Keratinocyte (primary cell): ENCODE measurements around the gene TLN1. TPM values are rescaled to one million over a fixed set of nuclear protein-coding genes. Genes with fewer than 3 reads are reported as not detected.

Source experiments
- DNase-seq: peaks from one replicate; pipeline ENCODE4 v3.0.0-alpha.2; 2011; ENCODE audit warnings: low read depth, missing footprints, low spot score
- FAIRE-seq: peaks from 2 replicates; lab custom pipeline; 2011; peaks lifted over from hg19 to GRCh38; lab: Jason Lieb, UNC
- H2AFZ ChIP-seq: 2 replicates; pipeline ENCODE4 v1.6.0; 2012; ENCODE audit warnings: low read length, control low read depth, inconsistent platforms; ENCODE audit not compliant: control insufficient read depth
- H3K27ac ChIP-seq: 2 replicates; pipeline ENCODE4 v1.5.1; 2011; ENCODE audit warnings: low read length; ENCODE audit not compliant: control insufficient read depth, insufficient read depth
- H3K27me3 ChIP-seq: 3 replicates; pipeline ENCODE4 v1.6.0; 2011; ENCODE audit warnings: low read length; ENCODE audit not compliant: control insufficient read depth, insufficient read depth; ENCODE audit errors: extremely low read depth
- H3K36me3 ChIP-seq, 2 experiments: 2 replicates in 1 of 2; 3 replicates in 1 of 2; pipeline ENCODE4 v1.5.1; 2011; ENCODE audit warnings: low read length in 2 of 2, mild to moderate bottlenecking in 1 of 2; ENCODE audit not compliant: control insufficient read depth in 2 of 2, insufficient read depth in 2 of 2; ENCODE audit errors: extremely low read depth in 1 of 2
- H3K4me1 ChIP-seq: 3 replicates; pipeline ENCODE4 v1.5.1; 2011; ENCODE audit warnings: low read length; ENCODE audit not compliant: control insufficient read depth, insufficient read depth; ENCODE audit errors: extremely low read depth
- H3K4me2 ChIP-seq: 3 replicates; pipeline ENCODE4 v1.6.0; 2011; ENCODE audit warnings: low read depth, low read length; ENCODE audit not compliant: control insufficient read depth, insufficient read depth; ENCODE audit errors: extremely low read depth
- H3K4me3 ChIP-seq, 3 experiments: fragments of 200-600 bp in 1 of 3; sonication (generic) in 1 of 3; 2 replicates in 2 of 3; 3 replicates in 1 of 3; pipeline ENCODE4 v1.5.1; 2011 to 2016; ENCODE audit warnings: low read length in 3 of 3, mild to moderate bottlenecking in 3 of 3, control low read depth in 2 of 3, inconsistent platforms in 1 of 3, low read depth in 1 of 3, mixed read lengths in 1 of 3, mixed run types in 1 of 3, moderate library complexity in 1 of 3; ENCODE audit not compliant: control insufficient read depth in 2 of 3, insufficient read depth in 2 of 3; ENCODE audit errors: extremely low read depth in 1 of 3
- H3K79me2 ChIP-seq: 2 replicates; pipeline ENCODE4 v1.6.0; 2012; ENCODE audit warnings: low read length; ENCODE audit not compliant: control insufficient read depth, insufficient read depth
- H3K9ac ChIP-seq: 3 replicates; pipeline ENCODE4 v1.6.0; 2011; ENCODE audit warnings: low read length; ENCODE audit not compliant: control insufficient read depth, insufficient read depth; ENCODE audit errors: extremely low read depth
- H3K9me1 ChIP-seq: 3 replicates; pipeline ENCODE4 v1.6.0; 2011; ENCODE audit warnings: low read length; ENCODE audit not compliant: control insufficient read depth, insufficient read depth; ENCODE audit errors: extremely low read depth
- H3K9me3 ChIP-seq: 2 replicates; pipeline ENCODE4 v1.5.1; 2012; ENCODE audit warnings: low read depth, low read length; ENCODE audit not compliant: control insufficient read depth
- H4K20me1 ChIP-seq: 3 replicates; pipeline ENCODE4 v1.6.0; 2011; ENCODE audit warnings: low read length; ENCODE audit not compliant: control insufficient read depth, insufficient read depth; ENCODE audit errors: extremely low read depth
- EZH2 ChIP-seq: IDR thresholded peaks from one replicate; pipeline ENCODE4 v1.6.1; 2012; ENCODE audit warnings: inconsistent platforms, mild to moderate bottlenecking, low read length, moderate library complexity
- dilution Hi-C: fragments of 300-500 bp; cut with MboI; formaldehyde crosslinking; loops from one replicate; pipeline ENCODE4 v1.7.0; 2020; ENCODE audit warnings: low sequenced_read_pairs; ENCODE audit not compliant: extremely low pct_ligation_motif_present
- polyA plus RNA-seq, 5 experiments: library from polyadenylated mRNA; depleted of rRNA in 3 of 5; stranded (reverse) in 3 of 5; stranded (forward) in 1 of 5; unstranded in 1 of 5; fragments of >200 nt; gene quantifications; 1 replicate in 1 of 5; 2 replicates in 3 of 5; 3 replicates in 1 of 5; pipeline versions ENCODE4 v1.2.1 to v1.2.3, GENCODE V29; 2011 to 2012; ENCODE audit warnings: missing spikeins in 2 of 5, low read depth in 1 of 5, low replicate concordance in 1 of 5
- TF ChIP-seq, protein P1 (sequence below), 3 experiments: IDR thresholded peaks in 1 of 3; conservative IDR thresholded peaks in 1 of 3; optimal IDR thresholded peaks in 1 of 3; 2 replicates in 2 of 3; 3 replicates in 1 of 3; pipeline versions ENCODE3 to v1.5.1; 2011; ENCODE audit warnings: low read length in 3 of 3, mild to moderate bottlenecking in 3 of 3, moderate library complexity in 2 of 3, control low read depth in 1 of 3, inconsistent platforms in 1 of 3; ENCODE audit not compliant: insufficient read depth in 2 of 3; ENCODE audit errors: extremely low read depth in 1 of 3

Gene TLN1
- polyA plus RNA-seq, 1 donor (not counting 4 experiments of a cell fraction or from before 2014, with no cell fraction given), result 53.0 TPM

DNA sequence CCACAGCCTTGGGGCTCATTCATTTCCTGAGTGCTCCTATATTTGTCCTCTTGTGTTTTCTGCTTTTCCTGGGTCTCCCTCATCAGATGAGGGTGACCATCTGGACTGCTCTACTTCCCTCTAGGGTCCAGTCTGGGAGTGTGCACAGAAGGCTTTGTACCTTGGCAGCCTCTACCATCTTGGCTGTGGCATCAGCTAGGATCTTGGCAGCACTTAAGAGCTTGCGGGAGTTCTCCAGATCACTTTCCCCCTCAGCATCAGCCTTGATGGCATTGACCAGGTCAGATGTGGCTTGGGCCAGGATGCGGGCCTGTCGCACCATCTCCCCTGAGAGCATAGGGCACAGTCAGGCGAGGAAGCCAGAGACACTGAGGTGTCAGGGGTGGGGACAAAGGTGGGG, 15.8 kb downstream of the TLN1 start:
- no peaks in the 10 kb centered on the region for H3K27me3 ChIP-seq
- no peak overlapping the region for H3K27ac ChIP-seq
- H3K9ac ChIP-seq, result no peak overlapping the region
- dilution Hi-C loops, result no loop called here
- no peak overlapping the region for H3K4me3 ChIP-seq
- H3K4me2 ChIP-seq, result no peak overlapping the region
- no peaks in the 10 kb centered on the region for H4K20me1 ChIP-seq
- FAIRE-seq (no peak), DNase-seq (no peak)
- TF ChIP-seq EZH2, result no peak
- TF ChIP-seq, protein P1, sequence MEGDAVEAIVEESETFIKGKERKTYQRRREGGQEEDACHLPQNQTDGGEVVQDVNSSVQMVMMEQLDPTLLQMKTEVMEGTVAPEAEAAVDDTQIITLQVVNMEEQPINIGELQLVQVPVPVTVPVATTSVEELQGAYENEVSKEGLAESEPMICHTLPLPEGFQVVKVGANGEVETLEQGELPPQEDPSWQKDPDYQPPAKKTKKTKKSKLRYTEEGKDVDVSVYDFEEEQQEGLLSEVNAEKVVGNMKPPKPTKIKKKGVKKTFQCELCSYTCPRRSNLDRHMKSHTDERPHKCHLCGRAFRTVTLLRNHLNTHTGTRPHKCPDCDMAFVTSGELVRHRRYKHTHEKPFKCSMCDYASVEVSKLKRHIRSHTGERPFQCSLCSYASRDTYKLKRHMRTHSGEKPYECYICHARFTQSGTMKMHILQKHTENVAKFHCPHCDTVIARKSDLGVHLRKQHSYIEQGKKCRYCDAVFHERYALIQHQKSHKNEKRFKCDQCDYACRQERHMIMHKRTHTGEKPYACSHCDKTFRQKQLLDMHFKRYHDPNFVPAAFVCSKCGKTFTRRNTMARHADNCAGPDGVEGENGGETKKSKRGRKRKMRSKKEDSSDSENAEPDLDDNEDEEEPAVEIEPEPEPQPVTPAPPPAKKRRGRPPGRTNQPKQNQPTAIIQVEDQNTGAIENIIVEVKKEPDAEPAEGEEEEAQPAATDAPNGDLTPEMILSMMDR (optimal IDR thresholded peaks at IDR 0.05 in 1 of 3, IDR thresholded peaks at IDR 0.05 in 1 of 3, conservative IDR thresholded peaks at IDR 0.05 in 1 of 3; ENCODE audit: extremely low read depth in 1 of 3, insufficient read depth in 2 of 3, low read length in 3 of 3), result no peak
- no peaks in the 10 kb centered on the region for H3K79me2 ChIP-seq
- no peaks in the 10 kb centered on the region for H3K9me1 ChIP-seq
- peaks cover 81 to 87% of the 10 kb centered on the region in 2 experiments for H3K36me3 ChIP-seq
- H3K4me1 ChIP-seq, result peaks cover 4% of the 10 kb centered on the region
- no peaks in the 10 kb centered on the region for H3K9me3 ChIP-seq
- no peak overlapping the region for H2AFZ ChIP-seq

DNA sequence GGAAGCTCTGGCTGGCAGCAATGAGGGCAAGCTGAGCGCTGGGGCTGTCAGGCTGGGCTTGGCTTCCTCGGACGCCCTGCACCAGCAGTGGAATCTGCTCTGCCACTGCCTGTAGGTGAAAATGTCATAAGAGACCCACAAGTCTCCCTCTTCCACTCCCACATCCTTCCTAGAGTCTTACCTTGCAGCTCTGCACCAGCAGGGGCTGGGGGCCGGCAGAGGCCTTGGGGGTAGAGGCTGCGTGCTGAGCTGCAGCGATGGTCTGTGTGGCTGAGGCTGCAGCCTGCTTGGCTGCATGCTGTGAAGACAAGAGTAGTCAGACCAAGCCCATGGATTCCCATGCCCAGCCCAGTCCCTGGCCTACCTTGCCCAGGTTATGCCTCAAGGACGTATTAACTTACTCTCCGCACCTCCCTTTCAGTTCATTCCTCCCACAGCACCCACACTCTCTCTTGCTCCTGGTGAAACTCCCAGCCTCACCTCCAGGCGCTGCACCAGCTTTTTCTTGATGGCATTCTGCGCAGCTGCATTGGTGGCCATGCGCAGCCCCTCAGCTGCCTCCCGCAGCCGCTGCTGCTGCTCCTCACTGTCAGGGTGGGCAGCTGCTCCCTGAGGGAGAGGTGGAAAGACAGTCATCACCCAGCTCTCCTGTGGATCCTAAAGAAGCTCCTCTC, 17.3 kb downstream of the TLN1 start:
- Histone ChIP-seq H3K4me2 (no peak overlapping the region), H3K4me1 (peaks cover 4% of the 10 kb centered on the region), H3K9ac (no peak overlapping the region), H3K9me3 (no peaks in the 10 kb centered on the region), H3K27me3 (no peaks in the 10 kb centered on the region), H3K9me1 (no peaks in the 10 kb centered on the region), H3K27ac (no peak overlapping the region), H4K20me1 (peaks cover 3% of the 10 kb centered on the region), H3K79me2 (no peaks in the 10 kb centered on the region), H3K36me3 (peaks cover 76 to 86% of the 10 kb centered on the region in 2 experiments), H2AFZ (no peak overlapping the region), H3K4me3 (no peak overlapping the region)
- dilution Hi-C loops, result no loop called here
- TF ChIP-seq EZH2, result no peak
- TF ChIP-seq, protein P1 (optimal IDR thresholded peaks at IDR 0.05 in 1 of 3, IDR thresholded peaks at IDR 0.05 in 1 of 3, conservative IDR thresholded peaks at IDR 0.05 in 1 of 3; ENCODE audit: extremely low read depth in 1 of 3, insufficient read depth in 2 of 3, low read length in 3 of 3), result no peak
- FAIRE-seq (no peak), DNase-seq (no peak)
